ENCODE data around the gene ZNF488.

Gene ZNF488

DNA sequence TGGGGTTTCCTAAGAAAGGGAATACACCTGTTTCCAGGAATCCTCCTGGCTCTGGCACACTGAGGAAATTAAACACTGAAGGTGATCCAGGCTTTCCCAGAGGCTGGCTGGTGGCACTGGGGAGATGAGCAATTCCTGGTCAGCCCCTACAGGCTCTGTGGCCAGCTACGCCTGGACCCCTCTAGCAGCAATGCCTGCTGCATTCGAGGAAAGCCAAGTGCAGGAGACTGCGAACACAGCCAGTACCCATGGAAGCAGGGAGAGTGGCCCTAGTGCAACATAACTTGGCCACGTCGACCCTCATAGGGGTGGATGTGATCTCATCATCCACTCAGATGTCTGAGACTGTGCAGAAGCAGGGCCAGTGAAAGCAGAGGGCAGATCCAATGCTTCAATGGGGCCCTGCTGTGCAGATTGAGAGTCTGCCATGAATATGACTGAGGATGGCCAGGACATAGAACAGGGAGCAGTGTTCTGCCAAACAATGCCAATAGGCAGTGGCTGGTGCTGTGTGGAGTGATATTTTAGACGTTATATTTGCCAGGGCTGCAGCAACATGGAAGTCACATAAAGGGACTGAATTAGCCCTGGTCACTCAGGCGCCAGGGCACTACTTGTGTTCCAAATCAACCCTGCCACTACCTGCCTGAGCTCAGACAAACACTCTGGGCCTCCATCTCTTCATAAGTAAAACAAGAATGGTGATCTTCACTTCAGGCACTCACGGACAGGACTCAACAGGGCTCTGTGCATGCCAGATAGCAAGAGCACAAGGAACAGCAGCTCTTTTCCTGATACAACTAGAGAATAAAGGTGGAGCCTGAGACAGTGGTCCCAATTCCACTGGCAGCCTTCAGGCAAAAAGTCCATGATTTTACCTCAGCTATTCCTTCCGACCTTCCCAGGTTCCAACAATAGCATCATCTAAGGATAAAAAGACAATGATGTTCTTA lies 2.4 kb downstream of the ZNF488 start:
- no peak for DNase-seq

DNA sequence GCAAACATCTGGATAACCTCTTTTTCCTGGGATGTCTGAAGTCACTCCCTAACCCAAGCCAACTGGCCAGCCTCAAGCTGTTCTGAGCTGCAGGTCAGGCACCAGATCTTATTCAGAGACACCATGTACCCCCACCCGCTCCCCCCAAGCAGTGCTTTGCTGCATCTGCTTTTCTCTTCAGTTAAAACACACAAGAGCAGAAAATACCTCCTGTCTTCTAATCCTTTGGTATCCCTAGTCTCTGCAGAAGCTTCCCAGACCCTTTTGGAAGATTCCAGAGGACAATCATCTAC lies 3.0 kb downstream of the ZNF488 start:
- DNase-seq: no peak

DNA sequence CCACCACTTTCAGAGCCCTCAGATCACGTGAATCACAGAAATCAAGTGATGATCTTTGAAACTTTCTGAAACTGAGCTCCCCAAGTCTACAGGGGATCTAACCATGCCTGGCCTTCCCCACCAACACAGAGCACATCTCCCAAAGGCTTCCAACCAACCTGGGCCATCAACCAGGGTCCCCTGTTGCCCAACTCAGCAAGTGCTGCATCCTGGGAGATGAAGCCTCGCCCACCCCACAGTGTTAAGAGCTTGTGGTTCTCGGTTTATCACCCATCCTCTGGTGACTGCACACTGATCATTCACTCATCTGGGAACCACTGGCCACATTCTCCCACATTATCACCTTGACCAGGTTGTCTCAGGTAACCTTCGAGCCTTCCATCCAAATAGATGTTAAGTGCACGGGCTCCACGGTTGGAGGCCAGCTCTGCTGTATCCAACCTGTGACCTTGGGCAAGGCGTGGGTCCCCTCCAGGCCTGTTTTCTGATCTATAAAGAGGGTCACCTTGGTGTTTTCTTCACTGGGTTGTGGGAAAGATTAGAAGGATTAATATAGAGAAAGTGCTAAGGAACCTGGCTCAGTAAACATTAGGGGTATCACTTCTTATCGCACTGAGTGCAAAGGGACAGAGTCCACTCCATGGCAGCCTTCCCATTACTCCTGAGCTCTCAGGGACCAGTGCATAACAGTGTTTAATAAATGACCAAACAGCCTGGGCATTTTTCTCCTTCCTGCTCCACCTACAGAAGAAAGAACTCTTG lies 3.6 kb downstream of the ZNF488 start:
- no peak for DNase-seq

- no peak for DNase-seq
These were observed 4.2 kb downstream of the ZNF488 start for GRCh38 chr10:47379901-47380300.

DNA sequence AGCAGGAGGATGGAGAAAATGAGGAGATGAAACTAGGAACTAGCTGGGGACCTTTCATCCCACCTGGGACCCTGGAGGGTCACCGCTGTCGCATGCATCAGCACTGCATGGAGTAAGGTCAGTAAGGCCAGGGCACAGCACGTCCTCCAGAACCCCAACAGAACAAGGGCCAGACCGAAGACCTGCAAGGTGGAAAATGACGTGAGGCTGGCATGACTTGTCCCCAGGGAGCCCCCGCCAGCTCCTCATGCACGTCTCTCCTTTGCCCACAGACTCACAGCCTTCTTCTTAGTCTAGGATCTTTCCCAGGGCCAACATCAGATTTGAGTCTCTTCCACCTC lies 4.7 kb downstream of the ZNF488 start:
- no peak for DNase-seq

- no peak for DNase-seq
These were observed 5.3 kb downstream of the ZNF488 start for GRCh38 chr10:47378606-47379444.

DNA sequence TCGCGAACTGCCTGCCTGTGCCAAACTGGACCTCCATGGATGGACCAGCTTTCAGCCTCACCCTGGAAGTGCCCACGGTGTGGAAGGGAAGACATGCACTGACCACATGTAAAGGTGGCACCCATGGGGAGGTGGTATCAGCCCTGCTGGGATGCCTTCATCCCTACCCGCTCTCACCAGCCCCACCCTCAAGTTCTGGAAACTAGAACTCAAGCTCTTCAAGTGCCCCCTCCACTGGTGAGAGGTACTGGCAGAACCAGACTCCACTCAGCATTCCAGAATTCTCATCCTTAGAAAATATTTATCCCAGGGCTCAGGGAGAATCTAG lies 5.9 kb downstream of the ZNF488 start:
- no peak for DNase-seq

GRCh38 chr10:47376522-47377220 lies 7.4 kb downstream of the ZNF488 start:
- DNase-seq: no peak

DNA sequence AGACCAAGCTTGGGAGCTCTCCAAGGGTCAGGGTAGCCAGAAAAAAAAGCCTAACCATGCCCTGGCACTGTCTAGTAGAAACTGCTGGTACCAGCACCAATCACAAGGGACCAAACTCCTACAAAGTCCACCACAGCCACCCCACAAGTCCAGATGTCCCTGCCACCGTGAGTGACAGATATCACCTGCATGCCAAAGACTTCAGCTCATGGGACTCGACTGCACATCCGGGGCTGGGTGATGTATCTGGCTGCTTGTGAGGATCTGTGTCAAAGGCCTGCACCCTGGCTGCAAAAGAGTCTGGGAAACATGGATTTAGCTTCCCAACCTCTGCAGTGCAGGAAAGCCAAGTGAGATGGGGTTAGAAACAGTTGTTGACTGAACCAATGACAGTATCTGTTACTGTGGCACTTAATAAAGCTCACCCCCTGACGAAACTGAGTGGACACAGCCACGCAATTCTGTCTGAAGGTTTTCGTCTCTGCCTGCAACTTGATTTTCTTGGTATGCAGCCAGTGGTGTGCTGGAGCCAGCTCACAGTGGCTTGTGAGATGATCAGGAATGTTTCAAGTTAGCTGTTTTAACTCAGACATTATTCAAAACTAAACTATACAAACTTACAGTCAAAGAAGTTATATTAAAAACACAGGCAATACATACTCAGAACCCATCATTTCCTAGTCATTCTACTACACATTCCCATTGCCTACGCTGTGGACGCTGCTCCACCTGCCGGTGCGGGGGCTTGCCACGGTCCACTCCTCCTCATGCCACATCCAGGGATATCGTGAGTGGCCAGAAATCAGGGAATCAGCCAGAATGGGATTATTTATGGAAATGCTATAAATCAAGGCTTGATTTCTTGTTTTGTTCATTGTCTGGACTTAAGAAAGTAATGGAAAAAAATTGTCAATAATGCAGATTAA lies 9.2 kb downstream of the ZNF488 start:
- peak; percentile 60 for DNase-seq

GRCh38 chr10:47372726-47373125 lies 11.4 kb downstream of the ZNF488 start:
- DNase-seq: no peak

DNA sequence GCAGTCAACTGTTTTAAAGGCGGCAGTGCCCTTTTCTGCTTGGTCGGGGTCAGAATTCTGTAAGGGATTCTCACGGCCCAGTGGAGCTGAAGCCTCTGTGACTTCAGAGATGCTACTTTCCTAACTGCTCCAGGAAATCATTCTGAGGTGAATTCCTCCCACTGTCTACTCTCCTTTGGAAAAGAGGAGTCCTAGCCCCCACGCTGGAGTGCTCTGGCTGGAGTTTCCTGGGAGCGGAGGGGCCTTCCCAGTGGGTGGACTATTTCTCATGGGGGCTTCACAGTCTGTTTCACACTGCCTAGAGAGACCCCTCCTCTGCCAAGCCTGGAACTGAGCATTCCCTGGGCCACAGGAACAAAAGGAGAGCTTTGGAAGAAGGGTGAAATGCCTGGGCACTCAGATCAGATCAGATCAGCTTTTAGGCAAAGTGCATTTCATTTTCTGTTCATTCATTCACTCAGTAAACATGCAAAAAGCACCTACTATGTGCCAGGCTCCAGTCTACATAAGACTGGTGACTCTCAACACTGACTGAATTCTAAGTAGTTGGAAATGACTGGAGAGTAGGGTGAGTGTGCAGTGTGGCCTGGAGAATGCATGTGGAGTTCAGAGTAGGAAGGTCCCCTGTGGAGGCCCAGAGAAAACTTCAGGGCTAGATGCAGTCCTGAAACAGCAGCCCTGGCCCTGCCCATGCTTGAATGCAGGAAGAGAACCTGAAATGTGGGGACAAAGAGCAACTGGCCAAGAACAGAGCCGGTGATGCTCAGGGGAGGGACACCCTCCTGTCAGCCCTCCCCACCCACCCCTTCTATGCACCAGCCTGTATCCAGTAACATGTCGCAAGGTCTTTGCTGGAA lies 12.2 kb downstream of the ZNF488 start:
- no peak for DNase-seq

- DNase-seq: no peak
These were observed 13.2 kb downstream of the ZNF488 start for GRCh38 chr10:47370878-47371277.

GRCh38 chr10:47370015-47370767 lies 13.9 kb downstream of the ZNF488 start:
- DNase-seq: no peak

DNA sequence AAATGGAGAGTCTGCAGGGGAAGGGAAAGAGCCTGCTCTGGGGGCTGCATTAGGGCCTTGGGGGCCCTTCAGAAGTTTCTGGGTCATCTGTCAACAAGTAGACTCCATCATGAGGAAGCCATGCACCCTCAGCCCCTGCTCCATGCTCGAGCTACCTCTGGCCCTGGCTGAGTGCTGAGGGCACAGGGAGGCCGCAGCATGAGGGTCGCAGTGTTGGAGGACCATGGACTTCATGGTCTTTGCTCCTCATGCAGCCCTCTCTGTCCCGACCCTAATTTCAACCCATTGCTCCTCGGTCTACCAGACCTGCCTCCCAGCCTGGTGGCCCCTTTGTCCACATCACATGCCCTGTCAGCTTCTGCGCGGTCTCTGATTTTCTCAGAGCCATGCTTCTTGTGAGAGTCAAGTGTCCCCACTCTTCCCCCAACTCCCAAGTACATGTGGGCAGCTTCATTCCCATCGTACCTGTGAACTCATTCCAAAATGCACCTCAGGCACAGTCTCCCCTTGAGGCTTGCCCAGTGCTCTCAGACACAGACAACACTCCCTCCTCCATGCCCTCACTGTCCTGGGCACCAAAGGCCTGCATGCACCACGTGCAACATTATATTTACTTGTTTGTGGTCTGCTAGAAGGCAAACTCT lies 14.7 kb downstream of the ZNF488 start:
- no peak for DNase-seq

- DNase-seq: no peak
These were observed 15.5 kb downstream of the ZNF488 start for GRCh38 chr10:47368431-47369180.

GRCh38 chr10:47367646-47368045 lies 16.4 kb downstream of the ZNF488 start:
- no peak for DNase-seq

DNA sequence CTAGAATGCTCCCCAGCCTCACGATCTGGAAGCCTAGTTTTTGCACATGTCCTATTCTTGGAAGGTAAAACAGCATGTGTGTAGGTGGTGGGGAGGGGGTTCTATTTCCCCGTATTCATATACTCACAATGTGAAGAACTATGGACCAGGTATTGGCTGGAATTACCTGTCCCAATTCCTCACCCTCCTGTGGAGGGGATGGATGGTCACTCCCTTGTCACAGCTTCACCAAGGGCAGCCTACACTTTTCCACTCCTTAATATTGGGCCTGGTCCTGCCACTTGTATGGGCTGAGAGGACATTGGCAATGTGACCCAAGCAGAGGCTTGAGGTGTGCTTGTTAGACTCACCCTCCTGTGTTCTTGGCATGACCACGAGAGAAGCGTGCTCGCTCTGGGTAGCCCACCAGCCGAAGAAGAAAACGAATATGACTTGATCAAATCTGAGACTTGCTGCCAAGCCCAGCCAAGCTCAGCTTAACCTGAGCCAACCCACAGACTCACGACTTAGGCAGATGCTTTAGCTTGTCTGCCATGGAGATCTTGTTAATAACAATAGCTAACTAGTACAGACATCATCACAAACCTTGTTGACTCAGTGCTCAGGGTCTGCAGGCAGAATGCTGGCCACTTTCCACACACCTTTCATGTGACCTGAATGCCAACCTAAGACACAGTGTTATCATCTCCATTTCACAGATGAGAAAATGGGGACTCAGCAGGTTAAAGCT lies 17.2 kb downstream of the ZNF488 start:
- DNase-seq: no peak

- DNase-seq: no peak
These were observed 17.9 kb downstream of the ZNF488 start for GRCh38 chr10:47366181-47366631.

Data from fibroblast of upper back skin (primary cell).